ENCODE results near the gene DNAJC5G.
"Not testable (repeated sequence)": the region's sequence is repeated elsewhere in the genome, so short reads cannot be mapped to it uniquely, and the experiment has no call there.

The DNAJC5G gene

DNA sequence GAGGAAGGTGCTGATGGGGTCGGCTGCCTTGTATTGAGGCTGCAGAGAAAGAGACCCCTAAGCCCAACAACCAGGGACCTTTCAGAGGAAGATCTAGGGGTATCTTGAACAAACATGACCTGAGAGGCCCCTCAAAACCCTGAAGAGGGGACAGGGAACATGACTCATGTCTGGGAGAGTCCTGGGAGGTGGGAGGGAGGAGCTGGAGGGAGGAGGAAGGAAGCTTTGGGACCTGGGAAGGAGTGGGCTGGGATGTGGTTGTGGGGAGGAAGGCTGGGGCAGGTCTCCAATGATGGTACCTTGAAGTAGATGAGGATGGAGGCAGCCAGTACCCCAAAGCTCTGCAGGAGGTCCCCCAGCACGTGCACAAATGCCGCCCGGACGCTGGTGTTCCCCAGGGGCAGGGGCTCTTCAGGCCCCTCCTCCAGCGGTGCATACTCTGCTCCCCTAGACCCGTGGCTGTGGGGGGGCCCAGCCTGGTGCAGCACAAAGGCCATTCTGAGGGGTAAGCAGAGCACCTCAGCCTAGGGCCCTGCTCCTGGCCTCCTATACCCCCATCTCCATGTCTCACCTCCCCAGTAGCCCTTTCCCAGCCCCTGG, 18.3 kb upstream of the DNAJC5G start:
- Histone ChIP-seq H3K9me3 (ENCODE audit: insufficient read depth, low read depth, low read length) (no peaks in the 10 kb centered on the region), H3K4me1 (ENCODE audit: insufficient read depth, low read length) (peaks cover 3% of the 10 kb centered on the region; the same call in 1 of the 2 replicates), H3K27me3 (ENCODE audit: insufficient read depth, low read length) (peaks cover 27% of the 10 kb centered on the region), H3K4me3 (ENCODE audit: low read length) (no peak overlapping the region), H3K27ac (ENCODE audit: low read length) (no peak overlapping the region), H3K9ac (ENCODE audit: low read depth, low read length) (no peak overlapping the region), H3K36me3 (ENCODE audit: insufficient read depth, low read depth, low read length) (no peaks in the 10 kb centered on the region)

DNA sequence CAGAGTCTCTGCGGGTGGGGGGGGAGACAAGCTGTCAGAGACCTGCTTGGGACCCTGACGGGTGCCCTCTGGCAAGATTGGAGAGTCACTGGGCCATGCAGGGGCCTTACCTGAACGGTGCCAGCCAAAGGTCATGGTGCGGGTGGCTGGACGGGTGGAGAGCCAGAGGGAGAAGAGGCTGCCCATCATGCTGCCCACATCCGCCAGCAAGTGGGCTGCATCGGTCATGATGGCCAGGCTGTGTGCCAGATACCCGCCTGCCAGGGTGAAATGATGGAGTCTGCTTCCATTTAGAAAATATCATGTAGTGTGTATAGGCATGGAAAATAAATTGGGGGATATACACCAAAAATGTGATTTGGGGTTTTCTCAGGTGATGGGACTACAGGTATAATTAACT, 17.2 kb upstream of the DNAJC5G start:
- no peak overlapping the region for H3K4me3 ChIP-seq (ENCODE audit: low read length)
- H3K9me3 ChIP-seq (ENCODE audit: insufficient read depth, low read depth, low read length), result no peaks in the 10 kb centered on the region
- no peak overlapping the region for H3K9ac ChIP-seq (ENCODE audit: low read depth, low read length)
- H3K27me3 ChIP-seq (ENCODE audit: insufficient read depth, low read length), result peaks cover 36% of the 10 kb centered on the region
- H3K36me3 ChIP-seq (ENCODE audit: insufficient read depth, low read depth, low read length), result no peaks in the 10 kb centered on the region
- H3K27ac ChIP-seq (ENCODE audit: low read length), result no peak overlapping the region
- peaks cover 3% of the 10 kb centered on the region; the same call in 1 of the 2 replicates for H3K4me1 ChIP-seq (ENCODE audit: insufficient read depth, low read length)

DNA sequence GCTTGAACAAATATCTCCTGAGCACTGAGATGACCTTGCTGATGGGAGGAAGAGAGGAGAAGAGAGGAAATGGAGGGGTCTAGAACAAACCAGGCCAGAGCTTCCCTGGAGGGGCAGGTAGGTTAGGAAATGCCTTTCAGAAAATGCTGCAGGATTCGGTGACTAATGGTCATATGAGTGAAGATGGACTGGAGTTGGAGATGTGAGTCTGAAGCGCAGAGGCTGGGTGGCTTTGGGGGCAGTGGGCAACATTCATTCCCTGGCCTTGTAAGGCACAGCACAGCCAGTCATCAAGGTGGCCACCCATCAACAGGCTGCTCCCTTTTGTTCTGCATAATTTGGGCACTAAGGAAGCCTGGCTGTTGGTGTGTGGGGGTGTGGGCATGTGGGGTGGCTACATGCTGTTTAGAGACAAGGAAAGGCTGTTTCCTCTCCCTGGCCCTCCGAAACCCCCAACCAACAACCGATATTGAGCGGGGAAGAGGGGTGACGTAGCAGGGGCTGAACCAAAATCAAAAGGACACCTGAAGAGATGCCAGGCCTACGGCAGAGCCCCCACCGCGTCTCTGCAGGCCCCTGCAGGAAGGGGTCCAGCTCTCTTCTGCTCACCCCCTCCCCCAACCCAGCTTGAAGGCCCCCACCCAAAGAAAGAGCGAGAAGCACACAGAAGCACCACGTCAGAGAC, 13.8 kb upstream of the DNAJC5G start:
- Histone ChIP-seq H3K27me3 (ENCODE audit: insufficient read depth, low read length) (peaks cover 70% of the 10 kb centered on the region), H3K27ac (ENCODE audit: low read length) (no peak overlapping the region), H3K4me1 (ENCODE audit: insufficient read depth, low read length) (peaks cover 6% of the 10 kb centered on the region; the same call in 1 of the 2 replicates), H3K4me3 (ENCODE audit: low read length) (peak overlapping the region; percentile 71; the same call in 1 of the 2 replicates), H3K9me3 (ENCODE audit: insufficient read depth, low read depth, low read length) (no peaks in the 10 kb centered on the region; the same call in 1 of the 2 replicates), H3K36me3 (ENCODE audit: insufficient read depth, low read depth, low read length) (no peaks in the 10 kb centered on the region), H3K9ac (ENCODE audit: low read depth, low read length) (no peak overlapping the region)

DNA sequence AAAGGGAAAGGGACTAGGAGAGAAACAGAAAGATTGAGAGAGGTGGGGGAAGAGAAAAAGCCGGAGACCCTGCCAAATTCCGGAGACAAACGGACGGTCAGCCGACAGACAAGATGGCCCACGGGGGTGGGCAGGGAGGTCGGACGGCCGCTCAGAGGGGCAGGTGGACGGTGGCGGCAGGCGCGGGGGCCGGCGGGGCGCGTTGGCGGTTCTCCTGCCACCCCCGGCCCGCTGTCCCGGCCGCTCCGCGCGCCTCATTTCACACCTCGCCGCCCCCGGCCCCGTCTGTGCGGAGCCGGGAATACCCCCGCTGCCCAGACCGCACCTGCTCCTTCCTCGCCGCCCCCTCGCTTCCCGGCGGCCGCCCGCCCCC, 13.3 kb upstream of the DNAJC5G start:
- Histone ChIP-seq H3K4me3 (ENCODE audit: low read length) (peak overlapping the region; percentile 71; the same call in 1 of the 2 replicates), H3K27me3 (ENCODE audit: insufficient read depth, low read length) (peaks cover 74% of the 10 kb centered on the region), H3K36me3 (ENCODE audit: insufficient read depth, low read depth, low read length) (no peaks in the 10 kb centered on the region), H3K9me3 (ENCODE audit: insufficient read depth, low read depth, low read length) (no peaks in the 10 kb centered on the region; the same call in 1 of the 2 replicates), H3K27ac (ENCODE audit: low read length) (no peak overlapping the region), H3K9ac (ENCODE audit: low read depth, low read length) (no peak overlapping the region), H3K4me1 (ENCODE audit: insufficient read depth, low read length) (peaks cover 6% of the 10 kb centered on the region; the same call in 1 of the 2 replicates)

DNA sequence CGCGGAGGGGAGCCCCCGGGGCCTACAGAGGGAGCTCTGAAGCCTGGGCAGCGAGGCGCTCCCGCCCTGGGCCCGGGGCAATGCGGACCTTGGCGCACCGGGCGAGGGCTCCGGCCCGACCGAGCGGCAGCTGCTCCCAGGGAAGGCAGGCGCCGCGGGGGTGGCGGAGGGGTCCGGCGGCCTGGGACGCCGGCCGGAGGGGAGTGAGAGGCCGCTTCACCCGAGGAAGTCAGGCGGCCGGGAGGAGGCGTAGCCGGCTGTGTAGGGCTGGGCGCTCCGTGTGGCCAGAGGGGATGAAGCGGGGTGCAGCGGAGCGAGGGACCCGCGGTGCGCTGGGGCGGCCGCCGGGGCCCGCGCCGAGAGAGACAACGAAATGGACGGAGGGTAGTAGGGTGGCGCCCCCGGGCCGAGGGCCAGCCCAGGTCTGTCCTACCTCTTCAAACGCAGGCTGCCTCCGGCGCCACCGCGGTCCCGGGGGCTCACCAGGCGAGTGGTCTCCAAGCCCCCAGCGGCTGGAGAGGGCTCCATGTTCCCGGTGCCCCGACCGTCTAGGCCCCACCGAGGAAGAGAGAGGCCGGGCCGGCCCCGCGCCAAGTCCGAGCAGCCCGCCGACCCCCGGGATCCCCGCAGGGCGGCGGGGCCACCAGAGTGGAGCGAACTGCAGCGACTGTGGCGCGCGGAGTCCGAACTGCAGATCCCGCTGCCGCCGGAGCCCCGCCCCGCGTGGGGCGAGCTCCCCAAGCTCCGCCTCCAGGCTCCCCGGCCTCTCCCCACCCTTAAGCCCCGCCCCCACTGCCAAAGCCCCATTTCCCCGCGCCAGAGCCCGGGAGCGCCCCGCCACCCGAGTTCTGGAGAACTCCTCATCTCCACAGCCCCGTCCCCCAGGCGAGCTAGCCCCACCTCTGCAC, 12.6 kb upstream of the DNAJC5G start, which contains the start of gene SLC30A3:
TSS of gene SLC30A3 (minus strand) at position 669 of the 908 bp plus-strand sequence. CDS start at position 528, 141 bp downstream.
- H3K4me3 ChIP-seq (ENCODE audit: low read length), result peak within 1 kb of the TSS; percentile 71
- no peaks in the 10 kb centered on the region; the same call in 1 of the 2 replicates for H3K9me3 ChIP-seq (ENCODE audit: insufficient read depth, low read depth, low read length)
- H3K27me3 ChIP-seq (ENCODE audit: insufficient read depth, low read length), result peaks cover 81% of the 10 kb centered on the region
- H3K36me3 ChIP-seq (ENCODE audit: insufficient read depth, low read depth, low read length), result no peaks in the 10 kb centered on the region
- H3K9ac ChIP-seq (ENCODE audit: low read depth, low read length), result peak within 1 kb of the TSS; percentile 37; the same call in 1 of the 2 replicates
- no peak within 1 kb of the TSS for H3K27ac ChIP-seq (ENCODE audit: low read length)
- peaks cover 6% of the 10 kb centered on the region; the same call in 1 of the 2 replicates for H3K4me1 ChIP-seq (ENCODE audit: insufficient read depth, low read length)

DNA sequence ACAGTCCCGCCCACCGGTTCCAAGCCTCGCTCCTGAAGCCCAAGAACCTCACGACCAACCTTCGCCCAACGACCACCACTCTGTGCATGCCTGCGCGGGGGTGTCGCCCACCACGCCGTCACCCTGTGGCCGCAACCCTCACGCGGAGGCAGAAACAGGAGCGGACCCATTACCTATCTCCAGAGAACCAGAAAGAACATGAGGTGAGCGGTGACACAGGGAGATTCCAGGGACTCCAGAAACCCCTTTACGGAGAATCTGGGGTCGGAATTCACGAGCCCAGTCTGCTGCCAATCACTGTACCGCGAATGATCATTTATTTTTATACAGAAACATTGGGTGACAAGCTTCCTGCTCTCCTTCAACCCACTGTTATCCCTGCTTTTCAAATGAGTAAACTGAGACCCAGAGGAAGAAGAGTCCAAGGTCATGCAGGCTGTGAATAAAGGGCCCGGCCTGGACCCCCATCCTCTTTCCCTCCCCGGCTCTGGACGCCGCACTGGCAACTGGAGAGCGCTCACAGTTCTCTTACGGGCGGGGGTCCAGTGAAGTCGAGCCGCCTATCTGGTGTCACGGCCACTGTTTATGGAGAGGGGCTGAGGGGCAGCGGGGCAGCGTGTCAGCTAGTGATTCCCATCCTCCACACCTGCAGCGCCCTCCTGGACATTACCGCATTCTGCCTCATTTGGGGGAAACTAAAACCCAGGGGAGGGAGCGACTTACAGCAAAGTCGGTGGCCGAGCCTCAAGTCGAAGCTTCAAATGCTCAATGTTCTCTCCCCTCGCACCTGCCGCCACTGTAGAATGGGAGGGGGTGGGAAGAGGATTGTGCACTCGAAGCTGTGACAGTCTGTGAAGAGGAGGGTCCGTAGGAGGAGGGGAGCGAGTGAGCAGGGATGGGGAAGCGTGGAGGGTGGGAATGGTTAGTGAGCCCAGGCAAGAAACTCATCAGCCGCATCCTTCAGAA, 11.7 kb upstream of the DNAJC5G start:
- peak overlapping the region; percentile 71 for H3K4me3 ChIP-seq (ENCODE audit: low read length)
- no peak overlapping the region; the same call in 1 of the 2 replicates for H3K9ac ChIP-seq (ENCODE audit: low read depth, low read length)
- no peaks in the 10 kb centered on the region; the same call in 1 of the 2 replicates for H3K9me3 ChIP-seq (ENCODE audit: insufficient read depth, low read depth, low read length)
- H3K4me1 ChIP-seq (ENCODE audit: insufficient read depth, low read length), result peaks cover 6% of the 10 kb centered on the region; the same call in 1 of the 2 replicates
- peaks cover 84% of the 10 kb centered on the region for H3K27me3 ChIP-seq (ENCODE audit: insufficient read depth, low read length)
- no peak overlapping the region for H3K27ac ChIP-seq (ENCODE audit: low read length)
- no peaks in the 10 kb centered on the region for H3K36me3 ChIP-seq (ENCODE audit: insufficient read depth, low read depth, low read length)

DNA sequence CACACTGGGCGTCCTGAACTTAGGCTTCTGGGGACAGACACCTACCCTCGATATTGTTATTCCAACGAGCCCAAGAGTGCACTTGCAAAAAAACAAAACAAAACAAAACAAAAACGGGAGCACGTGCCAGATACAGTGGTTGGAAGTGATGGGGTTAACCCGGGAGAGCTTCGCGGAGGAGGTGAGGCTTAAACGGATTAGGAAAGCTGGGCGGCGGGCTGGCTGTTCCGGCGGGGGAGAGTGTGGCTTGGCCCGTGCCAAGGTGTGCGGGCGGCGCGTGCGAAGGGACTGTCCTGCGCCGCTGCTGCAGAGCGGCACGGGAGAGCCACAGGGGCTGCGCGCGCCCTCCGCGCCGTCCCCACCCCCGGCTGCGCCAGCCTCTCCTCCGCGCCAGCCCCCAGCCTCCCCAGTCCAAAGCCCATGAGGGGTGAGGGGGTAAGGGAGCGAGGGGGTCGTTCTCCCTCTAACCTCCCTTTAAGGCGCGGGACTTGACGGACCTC, 10.9 kb upstream of the DNAJC5G start:
- no peaks in the 10 kb centered on the region for H3K36me3 ChIP-seq (ENCODE audit: insufficient read depth, low read depth, low read length)
- peak overlapping the region; percentile 71 for H3K4me3 ChIP-seq (ENCODE audit: low read length)
- no peak overlapping the region for H3K27ac ChIP-seq (ENCODE audit: low read length)
- no peaks in the 10 kb centered on the region; the same call in 1 of the 2 replicates for H3K9me3 ChIP-seq (ENCODE audit: insufficient read depth, low read depth, low read length)
- H3K27me3 ChIP-seq (ENCODE audit: insufficient read depth, low read length), result peaks cover 84% of the 10 kb centered on the region
- H3K4me1 ChIP-seq (ENCODE audit: insufficient read depth, low read length), result peaks cover 6% of the 10 kb centered on the region; the same call in 1 of the 2 replicates
- H3K9ac ChIP-seq (ENCODE audit: low read depth, low read length), result peak overlapping the region; percentile 71; the same call in 1 of the 2 replicates

DNA sequence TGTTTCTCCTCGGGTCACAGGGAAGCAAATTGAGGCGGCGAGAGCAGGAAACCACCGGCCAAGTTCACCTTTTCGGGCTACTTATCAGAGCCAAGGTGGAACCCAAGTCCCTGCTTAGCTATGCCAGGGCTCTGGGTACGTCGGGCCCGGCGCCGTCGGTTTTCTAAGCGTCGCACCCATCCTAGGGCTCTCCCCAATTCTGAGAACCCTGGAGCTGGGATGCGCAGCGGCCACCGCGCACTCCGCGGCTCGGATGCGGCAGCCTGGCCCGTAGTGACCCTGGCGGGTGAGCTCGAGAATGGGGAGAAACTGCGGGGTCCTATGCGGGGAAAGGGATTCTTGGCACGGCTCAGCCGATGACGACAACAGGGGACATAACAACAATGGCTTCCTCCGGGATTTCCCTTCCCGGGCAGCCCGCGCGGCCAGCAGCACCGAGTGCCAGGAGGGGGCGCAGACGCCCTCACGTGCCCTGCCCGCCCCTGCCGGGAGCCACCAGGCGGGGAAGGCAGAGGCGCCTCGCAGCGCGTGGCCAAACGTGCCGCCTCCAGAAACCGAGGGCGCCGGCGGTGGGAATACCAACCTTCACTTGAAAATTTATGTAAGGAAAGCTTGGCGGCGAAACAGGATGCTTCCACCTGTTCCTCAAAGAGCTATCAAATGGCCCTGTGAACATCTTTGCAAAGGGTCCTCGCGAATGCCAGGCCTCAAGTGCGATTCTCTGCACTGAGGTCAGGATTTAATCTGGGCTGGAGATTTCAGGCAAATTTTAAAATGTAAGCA, 10.3 kb upstream of the DNAJC5G start:
- Histone ChIP-seq H3K27ac (ENCODE audit: low read length) (no peak overlapping the region), H3K27me3 (ENCODE audit: insufficient read depth, low read length) (peaks cover 78% of the 10 kb centered on the region), H3K4me1 (ENCODE audit: insufficient read depth, low read length) (peaks cover 6% of the 10 kb centered on the region; the same call in 1 of the 2 replicates), H3K4me3 (ENCODE audit: low read length) (peak overlapping the region; percentile 71), H3K9ac (ENCODE audit: low read depth, low read length) (peak overlapping the region; percentile 71; the same call in 1 of the 2 replicates), H3K36me3 (ENCODE audit: insufficient read depth, low read depth, low read length) (no peaks in the 10 kb centered on the region), H3K9me3 (ENCODE audit: insufficient read depth, low read depth, low read length) (no peaks in the 10 kb centered on the region; the same call in 1 of the 2 replicates)

DNA sequence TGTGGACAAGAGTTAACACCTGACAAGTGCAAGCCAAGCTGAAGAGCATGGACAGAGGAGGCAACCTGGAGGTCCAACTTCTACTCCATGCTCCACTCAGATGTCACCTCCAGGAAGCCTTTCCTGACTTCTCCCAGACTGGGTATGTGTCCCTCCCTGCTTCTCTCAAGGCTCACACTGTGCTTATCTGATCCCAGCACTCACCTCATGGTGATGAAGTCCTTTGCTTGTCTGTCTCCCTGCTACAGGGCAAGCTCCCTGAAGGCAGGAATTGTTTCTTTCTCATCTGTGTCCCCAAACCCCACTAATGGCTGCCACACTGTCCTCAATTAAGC, 9.7 kb upstream of the DNAJC5G start:
- Histone ChIP-seq H3K27me3 (ENCODE audit: insufficient read depth, low read length) (peaks cover 76% of the 10 kb centered on the region), H3K27ac (ENCODE audit: low read length) (no peak overlapping the region), H3K36me3 (ENCODE audit: insufficient read depth, low read depth, low read length) (no peaks in the 10 kb centered on the region), H3K9ac (ENCODE audit: low read depth, low read length) (no peak overlapping the region), H3K4me1 (ENCODE audit: insufficient read depth, low read length) (peaks cover 6% of the 10 kb centered on the region; the same call in 1 of the 2 replicates), H3K4me3 (ENCODE audit: low read length) (peak overlapping the region; percentile 71; the same call in 1 of the 2 replicates), H3K9me3 (ENCODE audit: insufficient read depth, low read depth, low read length) (no peaks in the 10 kb centered on the region; the same call in 1 of the 2 replicates)

DNA sequence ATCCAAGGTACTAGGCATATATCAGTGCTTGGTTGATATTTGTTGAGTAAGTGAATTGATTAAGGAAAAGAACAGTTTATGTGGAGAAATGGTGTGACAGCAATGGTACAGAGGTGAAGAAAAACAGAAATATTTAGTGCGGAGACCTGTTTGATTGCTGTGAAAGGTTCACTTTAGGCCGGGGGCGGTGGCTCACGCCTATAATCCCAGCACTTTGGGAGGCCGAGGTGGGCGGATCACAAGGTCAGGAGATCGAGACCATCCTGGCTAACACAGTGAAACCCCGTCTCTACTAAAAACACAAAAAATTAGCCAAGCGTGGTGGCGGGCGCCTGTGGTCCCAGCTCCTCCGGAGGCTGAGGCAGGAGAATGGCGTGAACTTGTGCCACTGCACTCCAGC, 6.9 kb upstream of the DNAJC5G start:
- H3K27ac ChIP-seq (ENCODE audit: low read length); H3K9ac ChIP-seq (ENCODE audit: low read depth, low read length); H3K9me3 ChIP-seq (ENCODE audit: insufficient read depth, low read depth, low read length); H3K36me3 ChIP-seq (ENCODE audit: insufficient read depth, low read depth, low read length); H3K4me3 ChIP-seq (ENCODE audit: low read length); H3K4me1 ChIP-seq (ENCODE audit: insufficient read depth, low read length): not testable (repeated sequence)
- H3K27me3 ChIP-seq (ENCODE audit: insufficient read depth, low read length), result peaks cover 48% of the 10 kb centered on the region
